Lung (tissue), 12 donors: ENCODE results near the gene CPSF7. TPM values are rescaled to one million over a fixed set of nuclear protein-coding genes. Genes with fewer than 3 reads are reported as not detected.

Experiments
- ATAC-seq: fragments of 200-7000 bp; cut with Tn5 transposase; one replicate; pipeline ENCODE4 v1.9.1; 2020; ENCODE audit warnings: moderate number of reproducible peaks; ENCODE audit not compliant: insufficient read depth, low FRiP score
- DNase-seq, 3 donors: peaks; one replicate each; pipeline ENCODE4 v3.0.0-alpha.2; 2013 to 2017
- H3K27ac ChIP-seq, 2 donors: one replicate each; pipeline ENCODE4 v1.5.1; 2013; ENCODE audit warnings: mild to moderate bottlenecking in 2 of 2, moderate library complexity in 2 of 2, control low read depth in 1 of 2, inconsistent platforms in 1 of 2, low read depth in 1 of 2, low read length in 1 of 2
- H3K27me3 ChIP-seq, 3 donors: one replicate each; pipeline ENCODE4 v1.5.1; 2013; ENCODE audit warnings: low read length in 2 of 3; ENCODE audit not compliant: control insufficient read depth in 3 of 3, insufficient read depth in 3 of 3
- H3K36me3 ChIP-seq, 4 donors: one replicate each; pipeline ENCODE4 v1.5.1; 2013; ENCODE audit warnings: low read length in 4 of 4, mild to moderate bottlenecking in 1 of 4, moderate library complexity in 1 of 4; ENCODE audit not compliant: control insufficient read depth in 4 of 4, insufficient read depth in 4 of 4
- H3K4me1 ChIP-seq, 5 donors: one replicate each; pipeline ENCODE4 v1.5.1; 2013; ENCODE audit warnings: low read length in 5 of 5, mild to moderate bottlenecking in 2 of 5, moderate library complexity in 1 of 5; ENCODE audit not compliant: control insufficient read depth in 5 of 5, insufficient read depth in 5 of 5
- H3K4me3 ChIP-seq: one replicate; pipeline ENCODE4 v1.5.1; 2013; ENCODE audit warnings: mild to moderate bottlenecking, control low read depth, moderate library complexity
- H3K9ac ChIP-seq, 2 donors: one replicate each; pipeline ENCODE4 v1.5.1; 2013; ENCODE audit warnings: low read length in 2 of 2, control low read depth in 1 of 2; ENCODE audit not compliant: insufficient read depth in 1 of 2
- H3K9me3 ChIP-seq, 4 donors: one replicate each; pipeline ENCODE4 v1.5.1; 2013; ENCODE audit warnings: low read length in 3 of 4, mild to moderate bottlenecking in 1 of 4, moderate library complexity in 1 of 4; ENCODE audit not compliant: control insufficient read depth in 4 of 4, insufficient read depth in 3 of 4
- CTCF ChIP-seq: IDR thresholded peaks from 2 replicates; pipeline ENCODE4 v1.5.1; 2012; ENCODE audit warnings: mild to moderate bottlenecking; ENCODE audit errors: control extremely low read depth, extremely low read depth
- WGBS, 2 donors: extraction: QIAGEN DNeasy Blood & Tissue Kit; methylation state at CpG; one replicate each; pipeline ENCODE4 v1.1.7; 2013; 5-methylcytosine and 5-hydroxymethylcytosine counted together
- polyA plus RNA-seq, 2 donors: library from polyadenylated mRNA; stranded (reverse); fragments of 200-250 nt; gene quantifications; one replicate each; pipeline ENCODE4 v1.2.1, GENCODE V29; 2013
- total RNA-seq, 2 donors: library from RNA; depleted of rRNA in 1 of 2; stranded (reverse); fragments of >200 nt in 1 of 2; gene quantifications; one replicate each; pipeline ENCODE4 v1.2.1, GENCODE V29; 2014 to 2021
- donor health status: control.
- donor health status: control.
- donor health status: Bipolar disorder and iron deficiency.
- donor health status: healthy.
- donor health status: DM: yes; HTN: yes; CAD: no.

Gene CPSF7
- total and polyA plus RNA-seq, 4 donors: 34.8 to 64.7 (median 52.5) TPM

GRCh38 chr11:61368646-61369045 is 61.1 kb downstream of the CPSF7 start:
- ATAC-seq (no peak), DNase-seq (no peak)
- Histone ChIP-seq H3K4me1 (peaks cover 0 to 20% (median 0%) of the 10 kb centered on the region in 5 donors), H3K36me3 (peaks cover 19 to 43% (median 39%) of the 10 kb centered on the region in 4 donors), H3K4me3 (no peak overlapping the region), H3K9me3 (peaks cover 0 to 2% (median 0%) of the 10 kb centered on the region in 4 donors), H3K27me3 (no peaks in the 10 kb centered on the region), H3K9ac (no peak overlapping the region), H3K27ac (no peak overlapping the region)
- no peak for TF ChIP-seq CTCF
- 82 to 89% methylated on average over 7 of the region's 7 CpGs for WGBS, 2 donors

- no peak overlapping the region for H3K4me3 ChIP-seq
- no peaks in the 10 kb centered on the region for H3K27me3 ChIP-seq
- no peak for ATAC-seq
- TF ChIP-seq CTCF: no peak
- H3K9ac ChIP-seq: no peak overlapping the region
- peaks cover 0 to 2% (median 0%) of the 10 kb centered on the region in 4 donors for H3K9me3 ChIP-seq
- H3K4me1 ChIP-seq: peaks cover 0 to 26% (median 1%) of the 10 kb centered on the region in 5 donors
- no peak for DNase-seq
- H3K27ac ChIP-seq: no peak overlapping the region
- WGBS, 2 donors: 91 to 92% methylated on average over 6 of the region's 6 CpGs
- H3K36me3 ChIP-seq: peaks cover 19 to 43% (median 39%) of the 10 kb centered on the region in 4 donors
Observed at GRCh38 chr11:61367406-61367805, 62.4 kb downstream of the CPSF7 start.

GRCh38 chr11:61364012-61364675 is 65.6 kb downstream of the CPSF7 start:
- Histone ChIP-seq H3K27me3 (no peaks in the 10 kb centered on the region), H3K36me3 (peaks cover 19 to 43% (median 34%) of the 10 kb centered on the region in 4 donors), H3K9me3 (peaks cover 0 to 2% (median 0%) of the 10 kb centered on the region in 4 donors), H3K9ac (no peak overlapping the region), H3K4me3 (no peak overlapping the region), H3K4me1 (peaks cover 0 to 18% (median 4%) of the 10 kb centered on the region in 5 donors), H3K27ac (no peak overlapping the region)
- 93 to 95% methylated on average over 5 of the region's 5 CpGs for WGBS, 2 donors
- no peak for TF ChIP-seq CTCF
- ATAC-seq (no peak), DNase-seq (no peak)
